ENCODE results near the gene TNKS2. TPM values are rescaled to one million over a fixed set of nuclear protein-coding genes. Genes with fewer than 3 reads are reported as not detected.

Gene TNKS2
- polyA plus RNA-seq, 3 donors: 20.7 to 25.4 (median 20.9) TPM

DNA sequence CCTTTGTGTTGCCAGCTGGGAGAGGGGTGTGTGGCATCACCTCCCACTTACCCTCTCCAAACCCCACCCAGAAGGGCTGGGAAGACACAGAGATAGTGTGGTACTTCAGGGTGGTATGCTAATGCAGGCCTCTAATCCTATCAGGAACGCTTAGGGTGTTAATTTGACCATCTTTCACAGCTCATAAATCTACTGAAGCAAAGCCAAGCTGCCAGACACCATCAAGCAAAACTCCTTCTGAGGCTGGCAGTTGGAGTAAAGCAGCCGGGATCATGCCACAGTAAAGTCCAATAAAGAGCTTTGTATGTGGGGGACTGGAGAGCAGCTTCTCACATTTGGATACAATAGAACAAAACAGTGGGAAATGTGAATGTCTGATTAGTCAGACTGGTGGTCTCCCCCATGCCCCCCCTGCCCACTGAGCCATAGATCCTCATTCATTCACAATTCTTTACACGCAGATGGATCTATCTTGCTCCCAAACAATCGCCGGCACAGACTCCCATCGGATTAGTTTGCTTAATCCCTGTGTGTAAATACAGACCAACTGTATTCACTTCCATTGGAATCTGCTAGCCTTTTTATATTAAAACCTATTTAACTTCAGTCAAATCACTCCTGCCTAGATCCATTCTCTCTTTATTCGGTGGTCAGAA is 81.4 kb downstream of the TNKS2 start:
- no peak for DNase-seq
- WGBS (ENCODE audit: insufficient coverage): 91% methylated on average over 5 of the region's 7 CpGs
- H3K27me3 Mint-ChIP-seq (ENCODE audit: low read depth in 3 of 3): peaks cover 0 to 4% (median 0%) of the 10 kb centered on the region in 3 donors
- Histone ChIP-seq H3K9ac (ENCODE audit: insufficient read depth, low read length, poor library complexity, severe bottlenecking) (no peak overlapping the region), H3K4me1 (ENCODE audit: control insufficient read depth in 1 of 2, insufficient read depth in 2 of 2, low read length in 2 of 2) (no peaks in the 10 kb centered on the region), H3K4me3 (replicated peaks in 1 of 3; ENCODE audit: low read depth in 2 of 3, low read length in 3 of 3) (no peak overlapping the region), H4K20me1 (ENCODE audit: insufficient read depth, low read length) (no peaks in the 10 kb centered on the region), H3K4me2 (replicated peaks; ENCODE audit: extremely low read depth, low read length, poor library complexity, severe bottlenecking) (no peak overlapping the region), H2AFZ (ENCODE audit: insufficient read depth, low read depth, low read length, poor library complexity, severe bottlenecking) (no peak overlapping the region), H3K79me2 (ENCODE audit: insufficient read depth, low read length) (no peaks in the 10 kb centered on the region), H3K36me3 (replicated peaks in 1 of 2; ENCODE audit: control insufficient read depth in 1 of 2, insufficient read depth in 2 of 2, low read length in 2 of 2) (no peaks in the 10 kb centered on the region), H3K27ac (ENCODE audit: low read depth in 1 of 2, low read length in 2 of 2) (no peak overlapping the region), H3K9me3 (replicated peaks in 1 of 2; ENCODE audit: control insufficient read depth in 1 of 2, insufficient read depth in 1 of 2, low read length in 2 of 2) (no peaks in the 10 kb centered on the region), H3K27me3 (ENCODE audit: control insufficient read depth in 2 of 2, insufficient read depth in 2 of 2, low read length in 2 of 2) (no peaks in the 10 kb centered on the region)
- H3K27ac Mint-ChIP-seq: no peak overlapping the region
- no peak overlapping the region for H3K4me3 Mint-ChIP-seq
- intact Hi-C loops (cut with micrococcal nuclease): no loop called here
- no peaks in the 10 kb centered on the region for H3K36me3 Mint-ChIP-seq
- TF ChIP-seq, protein P1, sequence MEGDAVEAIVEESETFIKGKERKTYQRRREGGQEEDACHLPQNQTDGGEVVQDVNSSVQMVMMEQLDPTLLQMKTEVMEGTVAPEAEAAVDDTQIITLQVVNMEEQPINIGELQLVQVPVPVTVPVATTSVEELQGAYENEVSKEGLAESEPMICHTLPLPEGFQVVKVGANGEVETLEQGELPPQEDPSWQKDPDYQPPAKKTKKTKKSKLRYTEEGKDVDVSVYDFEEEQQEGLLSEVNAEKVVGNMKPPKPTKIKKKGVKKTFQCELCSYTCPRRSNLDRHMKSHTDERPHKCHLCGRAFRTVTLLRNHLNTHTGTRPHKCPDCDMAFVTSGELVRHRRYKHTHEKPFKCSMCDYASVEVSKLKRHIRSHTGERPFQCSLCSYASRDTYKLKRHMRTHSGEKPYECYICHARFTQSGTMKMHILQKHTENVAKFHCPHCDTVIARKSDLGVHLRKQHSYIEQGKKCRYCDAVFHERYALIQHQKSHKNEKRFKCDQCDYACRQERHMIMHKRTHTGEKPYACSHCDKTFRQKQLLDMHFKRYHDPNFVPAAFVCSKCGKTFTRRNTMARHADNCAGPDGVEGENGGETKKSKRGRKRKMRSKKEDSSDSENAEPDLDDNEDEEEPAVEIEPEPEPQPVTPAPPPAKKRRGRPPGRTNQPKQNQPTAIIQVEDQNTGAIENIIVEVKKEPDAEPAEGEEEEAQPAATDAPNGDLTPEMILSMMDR (IDR thresholded peaks at IDR 0.05): no peak
- peaks cover 0 to 7% (median 0%) of the 10 kb centered on the region in 7 donors for H3K9me3 Mint-ChIP-seq
- H3K4me1 Mint-ChIP-seq: no peaks in the 10 kb centered on the region

DNA sequence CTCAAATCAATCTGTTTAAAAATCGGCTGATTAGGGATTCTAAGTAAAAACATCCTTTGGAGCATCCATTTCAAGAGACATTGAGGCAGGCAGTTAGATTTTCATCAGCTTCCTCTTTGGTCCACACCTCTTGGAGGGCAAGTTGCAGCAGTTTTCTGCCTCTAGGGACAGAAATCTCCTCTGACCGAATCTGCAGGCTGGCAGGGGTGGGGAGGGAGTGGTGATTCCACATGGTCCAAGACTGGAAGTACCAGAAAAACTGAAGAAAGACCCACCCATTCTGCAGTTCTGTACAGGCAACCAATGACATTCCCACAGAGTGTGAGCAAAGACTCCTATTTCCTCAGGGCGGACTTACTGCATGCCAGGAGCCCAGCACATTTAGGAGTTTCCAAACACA is 82.1 kb downstream of the TNKS2 start:
- Mint-ChIP-seq H3K4me1 (no peaks in the 10 kb centered on the region), H3K27me3 (ENCODE audit: low read depth in 3 of 3) (peaks cover 0 to 4% (median 0%) of the 10 kb centered on the region in 3 donors), H3K36me3 (no peaks in the 10 kb centered on the region), H3K4me3 (no peak overlapping the region), H3K9me3 (peaks cover 0 to 7% (median 0%) of the 10 kb centered on the region in 7 donors), H3K27ac (no peak overlapping the region)
- H3K4me3 ChIP-seq (replicated peaks in 1 of 3; ENCODE audit: low read depth in 2 of 3, low read length in 3 of 3): no peak overlapping the region
- H3K9ac ChIP-seq (ENCODE audit: insufficient read depth, low read length, poor library complexity, severe bottlenecking): no peak overlapping the region
- no peak for DNase-seq
- 60% methylated on average over 2 of the region's 3 CpGs for WGBS (ENCODE audit: insufficient coverage)
- no peak overlapping the region for H3K4me2 ChIP-seq (replicated peaks; ENCODE audit: extremely low read depth, low read length, poor library complexity, severe bottlenecking)
- no peaks in the 10 kb centered on the region for H3K79me2 ChIP-seq (ENCODE audit: insufficient read depth, low read length)
- H2AFZ ChIP-seq (ENCODE audit: insufficient read depth, low read depth, low read length, poor library complexity, severe bottlenecking): no peak overlapping the region
- TF ChIP-seq, protein P1 (IDR thresholded peaks at IDR 0.05): no peak
- no peaks in the 10 kb centered on the region for H4K20me1 ChIP-seq (ENCODE audit: insufficient read depth, low read length)
- H3K36me3 ChIP-seq (replicated peaks in 1 of 2; ENCODE audit: control insufficient read depth in 1 of 2, insufficient read depth in 2 of 2, low read length in 2 of 2): no peaks in the 10 kb centered on the region
- intact Hi-C loops (cut with micrococcal nuclease): no loop called here
- no peaks in the 10 kb centered on the region for H3K9me3 ChIP-seq (replicated peaks in 1 of 2; ENCODE audit: control insufficient read depth in 1 of 2, insufficient read depth in 1 of 2, low read length in 2 of 2)
- H3K27ac ChIP-seq (ENCODE audit: low read depth in 1 of 2, low read length in 2 of 2): no peak overlapping the region
- no peaks in the 10 kb centered on the region for H3K27me3 ChIP-seq (ENCODE audit: control insufficient read depth in 2 of 2, insufficient read depth in 2 of 2, low read length in 2 of 2)
- H3K4me1 ChIP-seq (ENCODE audit: control insufficient read depth in 1 of 2, insufficient read depth in 2 of 2, low read length in 2 of 2): no peaks in the 10 kb centered on the region
